ENCODE results near the gene DOK6. TPM values are rescaled to one million over a fixed set of nuclear protein-coding genes. Genes with fewer than 3 reads are reported as not detected.

Gene DOK6
- total RNA-seq, 1 experiment from 2014 or later: not detected

- no peak overlapping the region for H3K27ac Mint-ChIP-seq (ENCODE audit: unreplicated experiment)
- no TSS peak for BruUV-seq (replicated peaks)
- TF ChIP-seq CTCF (IDR thresholded peaks at IDR 0.05; ENCODE audit: unreplicated experiment): no peak
- H3K4me1 Mint-ChIP-seq (ENCODE audit: low read depth, unreplicated experiment): no peaks in the 10 kb centered on the region
- intact Hi-C loops (cut with micrococcal nuclease; ENCODE audit: unreplicated experiment): no loop called here
- H3K9me3 Mint-ChIP-seq (ENCODE audit: low read depth, unreplicated experiment): no peaks in the 10 kb centered on the region
- CTCF ChIA-PET: no interaction called here
- no peak overlapping the region for H3K4me3 Mint-ChIP-seq (ENCODE audit: low read depth, unreplicated experiment)
- DNase-seq: no peak
- H3K36me3 Mint-ChIP-seq (ENCODE audit: insufficient read depth, unreplicated experiment): no peaks in the 10 kb centered on the region
- no peaks in the 10 kb centered on the region for H3K27me3 Mint-ChIP-seq (ENCODE audit: unreplicated experiment)
Measured at GRCh38 chr18:69777248-69777647, 376.6 kb downstream of the DOK6 start.

- intact Hi-C loops (cut with micrococcal nuclease; ENCODE audit: unreplicated experiment): no loop called here
- no peaks in the 10 kb centered on the region for H3K9me3 Mint-ChIP-seq (ENCODE audit: low read depth, unreplicated experiment)
- no peak for TF ChIP-seq CTCF (IDR thresholded peaks at IDR 0.05; ENCODE audit: unreplicated experiment)
- no peaks in the 10 kb centered on the region for H3K4me1 Mint-ChIP-seq (ENCODE audit: low read depth, unreplicated experiment)
- no peak overlapping the region for H3K4me3 Mint-ChIP-seq (ENCODE audit: low read depth, unreplicated experiment)
- no TSS peak for BruUV-seq (replicated peaks)
- H3K27ac Mint-ChIP-seq (ENCODE audit: unreplicated experiment): no peak overlapping the region
- no peaks in the 10 kb centered on the region for H3K36me3 Mint-ChIP-seq (ENCODE audit: insufficient read depth, unreplicated experiment)
- no peaks in the 10 kb centered on the region for H3K27me3 Mint-ChIP-seq (ENCODE audit: unreplicated experiment)
- CTCF ChIA-PET: no interaction called here
- no peak for DNase-seq
Measured at GRCh38 chr18:69778680-69779079, 378.0 kb downstream of the DOK6 start.

- intact Hi-C loops (cut with micrococcal nuclease; ENCODE audit: unreplicated experiment): no loop called here
Measured at GRCh38 chr18:69780851-69781250, 380.2 kb downstream of the DOK6 start.

DNA sequence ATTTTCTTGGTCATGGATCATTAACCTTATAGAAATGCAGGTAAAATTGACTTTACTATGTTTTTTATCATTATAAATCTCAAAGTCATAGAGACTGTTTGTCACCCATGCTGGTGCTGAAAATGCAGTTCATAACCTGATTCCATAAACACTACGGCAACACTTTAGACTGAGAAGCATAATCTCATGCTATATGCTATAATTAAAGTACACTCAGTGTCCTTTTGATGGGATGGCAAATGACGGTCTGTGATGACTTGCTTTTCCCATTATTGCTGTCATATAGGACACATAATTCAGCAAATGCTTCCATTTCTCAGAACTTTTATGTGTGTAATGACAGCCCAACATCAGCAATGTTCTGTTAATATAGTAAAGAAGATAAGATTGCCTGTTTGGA is 384.1 kb downstream of the DOK6 start:
- no peak for TF ChIP-seq CTCF (IDR thresholded peaks at IDR 0.05; ENCODE audit: unreplicated experiment)
- no peak for DNase-seq
- BruUV-seq (replicated peaks): no TSS peak
- CTCF ChIA-PET: no interaction called here
- peaks cover 28% of the 10 kb centered on the region for H3K4me1 Mint-ChIP-seq (ENCODE audit: low read depth, unreplicated experiment)
- H3K9me3 Mint-ChIP-seq (ENCODE audit: low read depth, unreplicated experiment): no peaks in the 10 kb centered on the region
- H3K27ac Mint-ChIP-seq (ENCODE audit: unreplicated experiment): no peak overlapping the region
- H3K27me3 Mint-ChIP-seq (ENCODE audit: unreplicated experiment): no peaks in the 10 kb centered on the region
- intact Hi-C loops (cut with micrococcal nuclease; ENCODE audit: unreplicated experiment): no loop called here
- peaks cover 5% of the 10 kb centered on the region for H3K36me3 Mint-ChIP-seq (ENCODE audit: insufficient read depth, unreplicated experiment)
- H3K4me3 Mint-ChIP-seq (ENCODE audit: low read depth, unreplicated experiment): no peak overlapping the region

More at GRCh38 chr18:69780851-69781250, 380.2 kb downstream of the DOK6 start:
- no peaks in the 10 kb centered on the region for H3K27me3 Mint-ChIP-seq (ENCODE audit: unreplicated experiment)
- no peaks in the 10 kb centered on the region for H3K36me3 Mint-ChIP-seq (ENCODE audit: insufficient read depth, unreplicated experiment)
- H3K4me3 Mint-ChIP-seq (ENCODE audit: low read depth, unreplicated experiment): no peak overlapping the region
- CTCF ChIA-PET: no interaction called here
- H3K9me3 Mint-ChIP-seq (ENCODE audit: low read depth, unreplicated experiment): no peaks in the 10 kb centered on the region
- peaks cover 10% of the 10 kb centered on the region for H3K4me1 Mint-ChIP-seq (ENCODE audit: low read depth, unreplicated experiment)
- DNase-seq: no peak
- TF ChIP-seq CTCF (IDR thresholded peaks at IDR 0.05; ENCODE audit: unreplicated experiment): no peak
- no TSS peak for BruUV-seq (replicated peaks)
- no peak overlapping the region for H3K27ac Mint-ChIP-seq (ENCODE audit: unreplicated experiment)

Data from Calu3 (cell line).